ENCODE measurements around the gene LRRC75A.
"Not testable (repeated sequence)": the region's sequence is repeated elsewhere in the genome, so short reads cannot be mapped to it uniquely, and the experiment has no call there.

The LRRC75A gene

GRCh38 chr17:16472539-16472938 is 19.5 kb downstream of the LRRC75A start:
- DNase-seq (ENCODE audit: low read depth) = no peak

- DNase-seq (ENCODE audit: low read depth) = no peak
Observed at GRCh38 chr17:16471295-16471694, 20.7 kb downstream of the LRRC75A start.

GRCh38 chr17:16470265-16470664 is 21.7 kb downstream of the LRRC75A start:
- DNase-seq (ENCODE audit: low read depth) = no peak

- no peak for DNase-seq (ENCODE audit: low read depth)
Observed at GRCh38 chr17:16468428-16468992, 23.5 kb downstream of the LRRC75A start.

GRCh38 chr17:16467886-16468285 is 24.1 kb downstream of the LRRC75A start:
- no peak for DNase-seq (ENCODE audit: low read depth)

- DNase-seq (ENCODE audit: low read depth) = no peak
Observed at GRCh38 chr17:16467044-16467443, 24.9 kb downstream of the LRRC75A start.

GRCh38 chr17:16466407-16466806 is 25.6 kb downstream of the LRRC75A start:
- no peak for DNase-seq (ENCODE audit: low read depth)

- no peak for DNase-seq (ENCODE audit: low read depth)
Observed at GRCh38 chr17:16465861-16466338, 26.1 kb downstream of the LRRC75A start.

- DNase-seq (ENCODE audit: low read depth) = no peak
Observed at GRCh38 chr17:16465052-16465312, 27.0 kb downstream of the LRRC75A start.

GRCh38 chr17:16464303-16465051 is 27.5 kb downstream of the LRRC75A start:
- no peak for DNase-seq (ENCODE audit: low read depth)

- DNase-seq (ENCODE audit: low read depth) = no peak
Observed at GRCh38 chr17:16463358-16464302, 28.4 kb downstream of the LRRC75A start.

- DNase-seq (ENCODE audit: low read depth) = no peak
Observed at GRCh38 chr17:16462070-16462864, 29.7 kb downstream of the LRRC75A start.

GRCh38 chr17:16461606-16461866 is 30.5 kb downstream of the LRRC75A start:
- DNase-seq (ENCODE audit: low read depth) = no peak

- DNase-seq (ENCODE audit: low read depth) = no peak
Observed at GRCh38 chr17:16460796-16461605, 31.0 kb downstream of the LRRC75A start.

GRCh38 chr17:16459855-16460550 is 32.0 kb downstream of the LRRC75A start:
- no peak for DNase-seq (ENCODE audit: low read depth)

- no peak for DNase-seq (ENCODE audit: low read depth)
Observed at GRCh38 chr17:16459271-16459670, 32.7 kb downstream of the LRRC75A start.

- no peak for DNase-seq (ENCODE audit: low read depth)
Observed at GRCh38 chr17:16456742-16457316, 35.2 kb downstream of the LRRC75A start.

GRCh38 chr17:16455997-16456741 is 35.8 kb downstream of the LRRC75A start:
- DNase-seq (ENCODE audit: low read depth) = no peak

- DNase-seq (ENCODE audit: low read depth) = no peak
Observed at GRCh38 chr17:16453493-16453851, 38.5 kb downstream of the LRRC75A start.

- DNase-seq (ENCODE audit: low read depth) = not testable (repeated sequence)
Observed at GRCh38 chr17:16452268-16452667, 39.7 kb downstream of the LRRC75A start.
